Rectal smooth muscle tissue (tissue), 1 donor: ENCODE results near the gene PAX8.

Source experiments
- H3K27ac ChIP-seq: one replicate; pipeline ENCODE4 v1.7.0; 2013; ENCODE audit warnings: low read depth, low read length, inconsistent platforms
- H3K27me3 ChIP-seq: one replicate; pipeline ENCODE4 v1.7.0; 2013; ENCODE audit warnings: low read length; ENCODE audit not compliant: control insufficient read depth, insufficient read depth
- H3K36me3 ChIP-seq: one replicate; pipeline ENCODE4 v1.7.0; 2013; ENCODE audit warnings: low read length; ENCODE audit not compliant: control insufficient read depth, insufficient read depth
- H3K4me1 ChIP-seq: one replicate; pipeline ENCODE4 v1.7.0; 2013; ENCODE audit warnings: low read length; ENCODE audit not compliant: control insufficient read depth, insufficient read depth
- H3K4me3 ChIP-seq: one replicate; pipeline ENCODE4 v1.7.0; 2013; ENCODE audit warnings: low read length
- H3K9ac ChIP-seq: one replicate; pipeline ENCODE4 v1.7.0; 2013; ENCODE audit warnings: low read length

PAX8 gene

GRCh38 chr2:113209011-113209645 is 69.6 kb downstream of the PAX8 start:
- H3K27ac ChIP-seq, result no peak overlapping the region
- H3K4me1 ChIP-seq, result peaks cover 2% of the 10 kb centered on the region
- no peaks in the 10 kb centered on the region for H3K36me3 ChIP-seq
- H3K27me3 ChIP-seq, result no peaks in the 10 kb centered on the region
- H3K9ac ChIP-seq, result no peak overlapping the region
- H3K4me3 ChIP-seq, result no peak overlapping the region

- H3K36me3 ChIP-seq, result no peaks in the 10 kb centered on the region
- no peak overlapping the region for H3K9ac ChIP-seq
- H3K4me1 ChIP-seq, result peaks cover 2% of the 10 kb centered on the region
- H3K27me3 ChIP-seq, result no peaks in the 10 kb centered on the region
- no peak overlapping the region for H3K4me3 ChIP-seq
- no peak overlapping the region for H3K27ac ChIP-seq
Observed at GRCh38 chr2:113208396-113208795, 70.3 kb downstream of the PAX8 start.

- peaks cover 2% of the 10 kb centered on the region for H3K4me1 ChIP-seq
- no peaks in the 10 kb centered on the region for H3K27me3 ChIP-seq
- no peaks in the 10 kb centered on the region for H3K36me3 ChIP-seq
- H3K4me3 ChIP-seq, result no peak overlapping the region
- H3K9ac ChIP-seq, result no peak overlapping the region
- no peak overlapping the region for H3K27ac ChIP-seq
Observed at GRCh38 chr2:113207021-113207420, 71.7 kb downstream of the PAX8 start.

GRCh38 chr2:113206251-113206650 is 72.5 kb downstream of the PAX8 start:
- peaks cover 2% of the 10 kb centered on the region for H3K4me1 ChIP-seq
- no peak overlapping the region for H3K27ac ChIP-seq
- no peaks in the 10 kb centered on the region for H3K36me3 ChIP-seq
- H3K4me3 ChIP-seq, result no peak overlapping the region
- H3K9ac ChIP-seq, result no peak overlapping the region
- no peaks in the 10 kb centered on the region for H3K27me3 ChIP-seq

- H3K9ac ChIP-seq, result no peak overlapping the region
- H3K4me3 ChIP-seq, result no peak overlapping the region
- H3K27me3 ChIP-seq, result no peaks in the 10 kb centered on the region
- H3K4me1 ChIP-seq, result no peaks in the 10 kb centered on the region
- H3K27ac ChIP-seq, result no peak overlapping the region
- H3K36me3 ChIP-seq, result peaks cover 7% of the 10 kb centered on the region
Observed at GRCh38 chr2:113203901-113204519, 74.7 kb downstream of the PAX8 start.

GRCh38 chr2:113203217-113203530 is 75.5 kb downstream of the PAX8 start:
- Histone ChIP-seq H3K4me1 (no peaks in the 10 kb centered on the region), H3K36me3 (peaks cover 7% of the 10 kb centered on the region), H3K4me3 (no peak overlapping the region), H3K27ac (no peak overlapping the region), H3K9ac (no peak overlapping the region), H3K27me3 (no peaks in the 10 kb centered on the region)

- Histone ChIP-seq H3K9ac (no peak overlapping the region), H3K4me1 (no peaks in the 10 kb centered on the region), H3K27ac (no peak overlapping the region), H3K4me3 (no peak overlapping the region), H3K36me3 (peaks cover 7% of the 10 kb centered on the region), H3K27me3 (no peaks in the 10 kb centered on the region)
Observed at GRCh38 chr2:113202305-113203216, 76.2 kb downstream of the PAX8 start.

- Histone ChIP-seq H3K4me1 (no peaks in the 10 kb centered on the region), H3K9ac (no peak overlapping the region), H3K27ac (no peak overlapping the region), H3K27me3 (no peaks in the 10 kb centered on the region), H3K36me3 (peaks cover 10% of the 10 kb centered on the region), H3K4me3 (no peak overlapping the region)
Observed at GRCh38 chr2:113201496-113202304, 77.0 kb downstream of the PAX8 start.

- H3K27me3 ChIP-seq, result no peaks in the 10 kb centered on the region
- H3K27ac ChIP-seq, result no peak overlapping the region
- peaks cover 12% of the 10 kb centered on the region for H3K36me3 ChIP-seq
- H3K9ac ChIP-seq, result no peak overlapping the region
- no peaks in the 10 kb centered on the region for H3K4me1 ChIP-seq
- no peak overlapping the region for H3K4me3 ChIP-seq
Observed at GRCh38 chr2:113200736-113201490, 77.8 kb downstream of the PAX8 start.

- Histone ChIP-seq H3K36me3 (peaks cover 12% of the 10 kb centered on the region), H3K27ac (no peak overlapping the region), H3K9ac (no peak overlapping the region), H3K27me3 (no peaks in the 10 kb centered on the region), H3K4me1 (no peaks in the 10 kb centered on the region), H3K4me3 (no peak overlapping the region)
Observed at GRCh38 chr2:113200236-113200635, 78.5 kb downstream of the PAX8 start.

GRCh38 chr2:113198790-113199612 is 79.7 kb downstream of the PAX8 start:
- Histone ChIP-seq H3K27ac (no peak overlapping the region), H3K4me1 (no peaks in the 10 kb centered on the region)

More at GRCh38 chr2:113198790-113199612, 79.7 kb downstream of the PAX8 start:
- peak overlapping the region; percentile 71 for H3K4me3 ChIP-seq
- peaks cover 12% of the 10 kb centered on the region for H3K36me3 ChIP-seq
- H3K9ac ChIP-seq, result peak overlapping the region; percentile 24
- no peaks in the 10 kb centered on the region for H3K27me3 ChIP-seq
